Epithelial cell of esophagus (primary cell): ENCODE results near the gene PARD3B.

Source experiments
- DNase-seq: peaks from one replicate; pipeline ENCODE4 v3.0.0; 2010; ENCODE audit warnings: low read depth
- H3K4me3 ChIP-seq: 2 replicates; pipeline ENCODE4 v1.5.1; 2011; ENCODE audit warnings: mild to moderate bottlenecking, low read length, control low read depth
- TF ChIP-seq, protein P1 (sequence below): IDR thresholded peaks from 2 replicates; pipeline ENCODE4 v1.5.1; 2011; ENCODE audit warnings: low read depth, mild to moderate bottlenecking, low read length, control low read depth, inconsistent platforms; ENCODE audit not compliant: insufficient read depth; ENCODE audit errors: missing control alignments

Gene PARD3B

DNA sequence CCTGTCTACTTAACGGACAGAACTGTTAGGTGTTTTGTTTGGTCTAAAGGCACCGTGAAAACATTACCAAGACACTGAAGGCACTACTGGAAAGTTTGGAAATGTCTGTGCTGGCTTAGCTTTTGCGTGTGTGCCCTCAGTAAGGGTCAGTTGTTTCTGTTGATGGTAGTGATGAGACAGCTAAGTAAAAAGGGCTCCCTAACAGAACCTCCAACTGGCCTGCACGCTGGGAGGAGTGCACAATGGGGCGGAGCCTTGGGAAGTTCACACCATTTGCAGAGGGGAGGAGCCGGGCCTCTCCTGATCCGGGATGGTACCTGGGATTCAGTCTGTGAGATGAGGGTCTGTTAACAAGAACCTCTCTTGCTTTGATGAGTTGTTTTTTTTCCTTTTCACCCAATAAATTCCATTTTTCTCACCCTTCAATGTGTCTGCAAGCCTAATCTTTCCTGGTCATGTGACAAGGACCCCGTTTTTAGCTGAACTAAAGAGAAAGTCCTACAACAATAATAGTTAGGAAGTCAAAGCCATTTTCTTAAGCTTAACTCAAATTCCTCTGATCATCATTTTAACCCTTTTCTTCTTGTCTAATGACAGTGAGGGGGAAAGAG, 368.7 kb downstream of the PARD3B start:
- TF ChIP-seq, protein P1, sequence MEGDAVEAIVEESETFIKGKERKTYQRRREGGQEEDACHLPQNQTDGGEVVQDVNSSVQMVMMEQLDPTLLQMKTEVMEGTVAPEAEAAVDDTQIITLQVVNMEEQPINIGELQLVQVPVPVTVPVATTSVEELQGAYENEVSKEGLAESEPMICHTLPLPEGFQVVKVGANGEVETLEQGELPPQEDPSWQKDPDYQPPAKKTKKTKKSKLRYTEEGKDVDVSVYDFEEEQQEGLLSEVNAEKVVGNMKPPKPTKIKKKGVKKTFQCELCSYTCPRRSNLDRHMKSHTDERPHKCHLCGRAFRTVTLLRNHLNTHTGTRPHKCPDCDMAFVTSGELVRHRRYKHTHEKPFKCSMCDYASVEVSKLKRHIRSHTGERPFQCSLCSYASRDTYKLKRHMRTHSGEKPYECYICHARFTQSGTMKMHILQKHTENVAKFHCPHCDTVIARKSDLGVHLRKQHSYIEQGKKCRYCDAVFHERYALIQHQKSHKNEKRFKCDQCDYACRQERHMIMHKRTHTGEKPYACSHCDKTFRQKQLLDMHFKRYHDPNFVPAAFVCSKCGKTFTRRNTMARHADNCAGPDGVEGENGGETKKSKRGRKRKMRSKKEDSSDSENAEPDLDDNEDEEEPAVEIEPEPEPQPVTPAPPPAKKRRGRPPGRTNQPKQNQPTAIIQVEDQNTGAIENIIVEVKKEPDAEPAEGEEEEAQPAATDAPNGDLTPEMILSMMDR, result no peak
- no peak for DNase-seq
- H3K4me3 ChIP-seq, result no peak overlapping the region

DNA sequence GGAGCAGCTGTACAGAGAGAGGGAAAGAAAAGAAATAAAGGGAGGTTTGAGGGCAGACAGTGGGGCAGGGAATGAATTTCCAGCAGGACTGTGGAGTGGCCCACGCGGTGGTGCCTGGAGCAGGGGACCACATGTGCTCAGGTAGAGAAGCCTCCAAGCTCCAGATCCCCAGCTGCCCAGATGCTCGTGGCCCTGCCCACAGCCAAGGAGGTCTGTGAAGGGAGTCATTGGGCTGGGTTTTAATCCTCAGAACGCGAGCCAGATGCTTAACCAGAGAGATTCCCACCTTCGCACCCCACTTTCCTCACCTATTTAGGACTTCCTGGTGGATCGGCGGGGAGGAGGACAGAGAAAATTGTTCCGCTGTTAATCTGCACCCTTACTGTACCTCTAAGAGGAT, 369.4 kb downstream of the PARD3B start:
- no peak for DNase-seq
- TF ChIP-seq, protein P1, result no peak
- H3K4me3 ChIP-seq, result no peak overlapping the region

DNA sequence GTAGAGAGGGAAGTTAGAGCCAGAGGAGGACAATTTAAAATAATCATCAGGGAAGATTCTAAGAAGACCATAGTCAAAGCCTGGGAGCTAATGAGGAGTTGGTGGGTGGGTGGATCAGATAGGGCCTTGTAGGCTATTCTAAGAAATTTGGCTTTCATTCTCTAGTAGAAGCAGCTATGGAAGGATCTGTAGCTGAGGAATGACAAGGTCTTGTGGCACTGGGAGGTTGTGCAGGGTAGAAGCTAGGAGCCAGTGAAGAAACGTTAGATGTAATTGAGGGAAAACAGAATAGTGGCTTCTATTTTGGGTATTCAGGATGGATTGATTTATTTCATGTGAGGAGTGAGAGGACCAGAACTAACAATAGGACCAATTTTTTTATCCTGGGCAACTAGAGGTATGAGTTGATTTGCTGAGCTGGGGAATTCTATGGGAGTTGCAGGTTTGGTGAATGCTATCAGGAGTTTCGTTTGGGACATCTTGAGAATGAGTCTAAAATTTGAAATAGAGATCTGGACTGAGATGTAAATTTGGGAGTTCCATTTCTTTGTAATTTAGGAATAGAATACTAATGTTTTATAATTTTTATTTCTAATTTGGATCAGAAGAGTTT, 371.9 kb downstream of the PARD3B start:
- no peak for DNase-seq
- TF ChIP-seq, protein P1, result no peak
- H3K4me3 ChIP-seq, result no peak overlapping the region

DNA sequence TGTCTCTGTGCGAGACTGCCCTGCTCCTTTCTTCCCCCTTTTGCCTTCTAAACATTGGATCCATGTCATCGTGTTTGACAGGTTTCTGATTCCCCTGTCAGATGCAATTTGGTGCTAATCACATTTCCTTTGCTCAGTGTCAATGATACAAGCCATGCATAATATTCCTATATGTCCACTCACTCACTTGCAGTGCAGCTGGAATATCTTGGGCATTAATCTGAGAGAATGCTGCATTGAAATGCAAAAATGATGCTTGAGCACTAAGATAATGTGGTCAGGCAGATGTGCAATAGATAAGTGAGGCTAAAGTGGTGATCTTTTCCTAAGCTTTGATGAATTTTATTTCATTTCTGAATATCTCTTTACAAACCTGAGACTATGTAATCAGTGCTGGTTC, 375.5 kb downstream of the PARD3B start:
- no peak for DNase-seq
- TF ChIP-seq, protein P1, result no peak
- H3K4me3 ChIP-seq, result no peak overlapping the region

DNA sequence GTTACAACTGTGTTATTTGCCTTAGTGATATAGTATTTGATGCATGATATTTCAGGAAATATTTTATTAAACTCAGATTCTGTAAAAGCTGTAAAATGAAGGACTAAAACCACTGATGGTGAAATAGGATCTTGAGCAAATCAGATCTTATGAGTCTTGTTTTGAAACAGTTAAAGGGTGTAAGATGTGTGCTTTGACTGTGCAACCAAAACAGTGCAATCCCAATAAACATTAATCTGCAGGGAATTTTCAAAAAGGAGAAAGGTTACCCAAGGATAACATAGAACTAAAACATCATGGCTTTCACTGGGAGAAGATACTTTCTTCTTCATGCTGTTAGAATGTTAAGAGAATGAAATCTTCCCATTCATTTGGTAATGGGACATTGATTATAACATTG, 378.7 kb downstream of the PARD3B start:
- H3K4me3 ChIP-seq, result no peak overlapping the region
- TF ChIP-seq, protein P1, result no peak
- DNase-seq, result no peak

DNA sequence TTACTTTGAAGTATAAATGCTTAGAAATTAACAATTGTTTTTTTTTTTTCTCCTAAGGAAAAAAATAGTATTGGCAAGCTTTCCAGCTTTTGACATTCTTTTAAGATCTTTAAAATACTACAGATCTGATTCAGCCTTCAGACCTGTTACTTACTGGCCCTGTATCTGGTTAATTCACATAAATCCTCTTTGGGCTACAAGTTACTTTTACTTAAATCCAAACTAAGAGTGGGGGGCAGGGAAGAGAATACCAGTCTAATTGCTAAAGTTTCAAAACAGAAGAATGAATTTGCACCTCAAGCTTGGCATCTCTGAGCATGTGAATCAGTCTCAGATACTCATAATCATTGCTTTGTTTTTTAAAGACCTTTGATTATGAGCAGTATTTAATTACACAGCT, 386.3 kb downstream of the PARD3B start:
- TF ChIP-seq, protein P1, result no peak
- DNase-seq, result no peak

More for the DNA sequence above, 386.3 kb downstream of the PARD3B start:
- H3K4me3 ChIP-seq, result no peak overlapping the region
